HG02970 (cell line): ENCODE results near the gene UNC13C.

ENCODE experiments used
- ATAC-seq: cut with Tn5 transposase; IDR thresholded peaks from one replicate; pipeline ENCODE4 v1.9.1; 2021; ENCODE audit warnings: mild to moderate bottlenecking, moderate library complexity, moderate number of reproducible peaks; ENCODE audit not compliant: unreplicated experiment, low FRiP score

Gene UNC13C

GRCh38 chr15:54282228-54282836, 304.1 kb downstream of the UNC13C start:
- no peak for ATAC-seq

- ATAC-seq: no peak
Measured at GRCh38 chr15:54288049-54288448, 309.8 kb downstream of the UNC13C start.

- no peak for ATAC-seq
Measured at GRCh38 chr15:54289590-54290136, 311.4 kb downstream of the UNC13C start.

- no peak for ATAC-seq
Measured at GRCh38 chr15:54298396-54298795, 320.2 kb downstream of the UNC13C start.

GRCh38 chr15:54304321-54304720, 326.1 kb downstream of the UNC13C start:
- no peak for ATAC-seq

GRCh38 chr15:54305138-54305537, 326.9 kb downstream of the UNC13C start:
- ATAC-seq: no peak

GRCh38 chr15:54307252-54307902, 329.1 kb downstream of the UNC13C start:
- ATAC-seq: no peak

GRCh38 chr15:54307926-54308325, 329.7 kb downstream of the UNC13C start:
- no peak for ATAC-seq

GRCh38 chr15:54312528-54312927, 334.3 kb downstream of the UNC13C start:
- no peak for ATAC-seq

- ATAC-seq: no peak
Measured at GRCh38 chr15:54321426-54321825, 343.2 kb downstream of the UNC13C start.

- ATAC-seq: no peak
Measured at GRCh38 chr15:54322341-54322740, 344.1 kb downstream of the UNC13C start.

GRCh38 chr15:54345301-54345700, 367.1 kb downstream of the UNC13C start:
- ATAC-seq: no peak

- no peak for ATAC-seq
Measured at GRCh38 chr15:54345827-54346226, 367.6 kb downstream of the UNC13C start.

GRCh38 chr15:54347082-54347827, 369.0 kb downstream of the UNC13C start:
- no peak for ATAC-seq

GRCh38 chr15:54353726-54354125, 375.5 kb downstream of the UNC13C start:
- ATAC-seq: no peak

- no peak for ATAC-seq
Measured at GRCh38 chr15:54354341-54354740, 376.1 kb downstream of the UNC13C start.

- ATAC-seq: no peak
Measured at GRCh38 chr15:54364961-54365360, 386.7 kb downstream of the UNC13C start.

GRCh38 chr15:54373332-54373731, 395.1 kb downstream of the UNC13C start:
- no peak for ATAC-seq

- no peak for ATAC-seq
Measured at GRCh38 chr15:54374184-54374952, 396.1 kb downstream of the UNC13C start.

GRCh38 chr15:54387799-54388198, 409.6 kb downstream of the UNC13C start:
- no peak for ATAC-seq

GRCh38 chr15:54388746-54389145, 410.5 kb downstream of the UNC13C start:
- no peak for ATAC-seq
